Progenitor cell of endocrine pancreas (in vitro differentiated cells): Measurements from ENCODE around the gene BMF. TPM values are rescaled to one million over a fixed set of nuclear protein-coding genes. Genes with fewer than 3 reads are reported as not detected.

ENCODE experiments used
- DNase-seq: peaks from one replicate; pipeline ENCODE4 v3.0.0; 2021; ENCODE audit warnings: low spot score; ENCODE audit not compliant: unreplicated experiment
- H3K27ac Mint-ChIP-seq: 2 replicates; pipeline ENCODE4 v1.8.0; 2021; ENCODE audit warnings: mild to moderate bottlenecking, moderate library complexity, mixed read lengths
- H3K27me3 Mint-ChIP-seq: 2 replicates; pipeline ENCODE4 v1.8.0; 2021; ENCODE audit warnings: mixed read lengths
- H3K36me3 Mint-ChIP-seq: 2 replicates; pipeline ENCODE4 v1.8.0; 2022; ENCODE audit warnings: mixed read lengths; ENCODE audit not compliant: insufficient read depth
- H3K4me1 Mint-ChIP-seq: 2 replicates; pipeline ENCODE4 v1.8.0; 2021; ENCODE audit warnings: low read depth, mixed read lengths
- H3K4me3 Mint-ChIP-seq: 2 replicates; pipeline ENCODE4 v1.8.0; 2021; ENCODE audit warnings: low read depth, mild to moderate bottlenecking, moderate library complexity, mixed read lengths
- H3K9me3 Mint-ChIP-seq: 2 replicates; pipeline ENCODE4 v1.8.0; 2021; ENCODE audit warnings: low read depth, mixed read lengths
- CTCF ChIP-seq: fragments of 200-600 bp; sonication (generic); IDR thresholded peaks from one replicate; pipeline ENCODE4 v1.5.0; 2021; ENCODE audit warnings: antibody characterized with exemption, mild to moderate bottlenecking; ENCODE audit not compliant: unreplicated experiment
- total RNA-seq: library from RNA; stranded (reverse); gene quantifications from 2 replicates; pipeline ENCODE4 v1.2.1, GENCODE V29; 2021

The BMF gene
- total RNA-seq, 1 donor from 2014 or later = 128 TPM

GRCh38 chr15:40050788-40051470, 57.8 kb downstream of the BMF start:
- Mint-ChIP-seq H3K4me1 (peaks cover 2% of the 10 kb centered on the region), H3K36me3 (no peaks in the 10 kb centered on the region), H3K4me3 (no peak overlapping the region), H3K9me3 (no peaks in the 10 kb centered on the region), H3K27me3 (no peaks in the 10 kb centered on the region), H3K27ac (peak overlapping the region; percentile 85)
- DNase-seq = no peak
- TF ChIP-seq CTCF = no peak

DNA sequence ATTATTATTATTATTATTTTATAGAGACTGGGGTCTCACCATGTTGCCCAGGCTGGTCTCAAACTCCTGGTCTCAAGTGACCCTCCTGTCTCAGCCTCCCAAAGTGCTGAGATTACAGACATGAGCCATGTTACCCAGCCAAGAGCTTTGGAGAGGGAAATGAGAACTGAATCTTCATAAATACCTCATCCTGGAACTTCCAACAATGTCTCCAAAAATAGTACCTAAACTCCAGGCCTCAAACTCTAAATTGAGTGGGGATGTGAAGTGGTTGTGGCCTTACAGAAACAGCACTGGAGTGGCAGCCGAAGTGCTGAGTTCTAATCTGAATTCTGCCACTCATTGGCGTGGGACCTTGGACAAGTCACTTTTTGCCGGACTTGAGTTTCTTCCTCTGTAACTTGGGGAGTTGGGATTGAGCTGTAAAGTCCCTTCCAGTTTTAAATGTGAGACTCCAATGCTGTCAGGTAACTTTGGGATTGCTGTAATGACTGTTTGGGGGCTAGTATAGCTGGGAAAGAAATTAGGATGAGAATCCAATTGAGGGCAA, 59.7 kb downstream of the BMF start:
- no peak for TF ChIP-seq CTCF
- Mint-ChIP-seq H3K27ac (peak overlapping the region; percentile 12), H3K36me3 (no peaks in the 10 kb centered on the region), H3K4me1 (peaks cover 8% of the 10 kb centered on the region), H3K4me3 (no peak overlapping the region), H3K9me3 (no peaks in the 10 kb centered on the region), H3K27me3 (no peaks in the 10 kb centered on the region)
- no peak for DNase-seq

- Mint-ChIP-seq H3K27ac (peak overlapping the region; percentile 19), H3K27me3 (no peaks in the 10 kb centered on the region), H3K4me1 (peaks cover 6% of the 10 kb centered on the region)
Observed at GRCh38 chr15:40048211-40048792, 60.4 kb downstream of the BMF start.

GRCh38 chr15:40047415-40048210, 61.1 kb downstream of the BMF start:
- no peaks in the 10 kb centered on the region for H3K36me3 Mint-ChIP-seq
- no peak for DNase-seq
- no peaks in the 10 kb centered on the region for H3K27me3 Mint-ChIP-seq
- H3K4me1 Mint-ChIP-seq = peaks cover 6% of the 10 kb centered on the region
- H3K27ac Mint-ChIP-seq = peak overlapping the region; percentile 19
- TF ChIP-seq CTCF = no peak
- H3K9me3 Mint-ChIP-seq = no peaks in the 10 kb centered on the region
- H3K4me3 Mint-ChIP-seq = no peak overlapping the region

More at GRCh38 chr15:40048211-40048792, 60.4 kb downstream of the BMF start:
- DNase-seq = no peak
- no peak overlapping the region for H3K4me3 Mint-ChIP-seq
- no peaks in the 10 kb centered on the region for H3K36me3 Mint-ChIP-seq
- H3K9me3 Mint-ChIP-seq = no peaks in the 10 kb centered on the region
- no peak for TF ChIP-seq CTCF

GRCh38 chr15:40046721-40047414, 61.8 kb downstream of the BMF start:
- no peak for DNase-seq
- no peak for TF ChIP-seq CTCF
- H3K27ac Mint-ChIP-seq = no peak overlapping the region
- H3K4me3 Mint-ChIP-seq = no peak overlapping the region
- H3K36me3 Mint-ChIP-seq = no peaks in the 10 kb centered on the region
- no peaks in the 10 kb centered on the region for H3K27me3 Mint-ChIP-seq
- peaks cover 6% of the 10 kb centered on the region for H3K4me1 Mint-ChIP-seq
- H3K9me3 Mint-ChIP-seq = no peaks in the 10 kb centered on the region
